Gastrocnemius medialis (tissue), 4 donors: ENCODE measurements around the gene C12orf42.

ENCODE experiments used
- CTCF ChIP-seq, 5 experiments: fragments of 450-650 bp in 3 of 5; fragments of 200-600 bp in 2 of 5; sonication (generic) in 2 of 5; IDR thresholded peaks in 4 of 5; conservative IDR thresholded peaks in 1 of 5; 1 replicate in 4 of 5; 2 replicates in 1 of 5; pipeline ENCODE4 v1.5.1; 2016 to 2019; ENCODE audit warnings: antibody characterized with exemption in 5 of 5, mild to moderate bottlenecking in 3 of 5, moderate library complexity in 3 of 5
- POLR2A ChIP-seq, 2 donors: fragments of 450-650 bp; IDR thresholded peaks; one replicate each; pipeline ENCODE4 v1.6.1; 2017; ENCODE audit warnings: antibody characterized with exemption in 2 of 2, mild to moderate bottlenecking in 2 of 2, moderate library complexity in 2 of 2

- TF ChIP-seq POLR2A (IDR thresholded peaks at IDR 0.05) (no peak), CTCF (IDR thresholded peaks at IDR 0.05 in 4 of 5, conservative IDR thresholded peaks at IDR 0.05 in 1 of 5) (no peak)
These were observed 74.4 kb downstream of the C12orf42 start for GRCh38 chr12:103421402-103421801.
